ENCODE measurements around the gene PLVAP.

The PLVAP gene

GRCh38 chr19:17331045-17331558 is 46.0 kb downstream of the PLVAP start:
- H3K27ac ChIP-seq, result no peak overlapping the region
- no peak for TF ChIP-seq CTCF (conservative IDR thresholded peaks at IDR 0.05)

GRCh38 chr19:17330262-17331044 is 46.7 kb downstream of the PLVAP start:
- H3K27ac ChIP-seq, result no peak overlapping the region
- no peak for TF ChIP-seq CTCF (conservative IDR thresholded peaks at IDR 0.05)

GRCh38 chr19:17329366-17330261 is 47.5 kb downstream of the PLVAP start:
- TF ChIP-seq CTCF (conservative IDR thresholded peaks at IDR 0.05), result no peak
- H3K27ac ChIP-seq, result peak overlapping the region; percentile 93; the same call in 1 of the 2 replicates

GRCh38 chr19:17328517-17329365 is 48.4 kb downstream of the PLVAP start:
- H3K27ac ChIP-seq, result peak overlapping the region; percentile 93
- no peak for TF ChIP-seq CTCF (conservative IDR thresholded peaks at IDR 0.05)

- H3K27ac ChIP-seq, result peak overlapping the region; percentile 93
- peak; percentile 83 for TF ChIP-seq CTCF (conservative IDR thresholded peaks at IDR 0.05)
Measured at GRCh38 chr19:17327654-17328516, 49.3 kb downstream of the PLVAP start.

- H3K27ac ChIP-seq, result peak overlapping the region; percentile 93
- TF ChIP-seq CTCF (conservative IDR thresholded peaks at IDR 0.05), result no peak
Measured at GRCh38 chr19:17327068-17327653, 50.0 kb downstream of the PLVAP start.
